KG1 (cell line): ENCODE data around the gene TNK1.

Experiments used
- DNase-seq: peaks from one replicate; lab custom pipeline; 2025; lab: John Stamatoyannopoulos, UW

Gene TNK1

DNA sequence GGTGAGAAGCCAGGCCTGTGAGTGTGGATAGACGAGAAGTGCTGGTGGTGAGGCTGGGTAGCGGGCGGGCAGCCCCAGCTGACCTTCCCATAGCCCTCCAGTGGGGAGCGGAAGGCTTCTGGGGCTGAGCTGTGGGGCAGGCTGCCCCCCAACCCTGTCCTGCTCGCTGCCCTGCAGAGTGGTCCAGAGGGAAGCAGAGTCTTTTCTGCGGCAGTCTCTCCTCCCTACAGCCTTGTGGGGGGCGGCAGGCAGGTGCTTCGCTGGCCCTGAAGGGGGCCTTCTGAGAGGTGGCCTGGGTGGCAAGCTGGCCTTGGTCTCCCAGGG is 30.5 kb downstream of the TNK1 start:
- DNase-seq: no peak

GRCh38 chr17:7413346-7413985 is 32.6 kb downstream of the TNK1 start:
- DNase-seq: no peak

DNA sequence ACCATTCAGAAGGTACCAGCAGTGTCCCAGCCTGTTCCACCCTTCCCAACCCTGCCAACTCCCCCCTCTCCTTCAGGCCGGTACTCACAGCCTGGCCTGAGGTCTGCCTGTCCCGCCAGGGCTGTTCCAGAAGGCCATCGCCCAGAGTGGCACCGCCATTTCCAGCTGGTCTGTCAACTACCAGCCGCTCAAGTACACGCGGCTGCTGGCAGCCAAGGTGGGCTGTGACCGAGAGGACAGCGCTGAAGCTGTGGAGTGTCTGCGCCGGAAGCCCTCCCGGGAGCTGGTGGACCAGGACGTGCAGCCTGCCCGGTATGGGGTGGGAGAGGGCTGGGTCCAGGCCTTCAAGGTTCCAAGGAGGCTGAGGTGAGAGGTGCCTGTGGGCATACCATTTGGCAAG is 33.9 kb downstream of the TNK1 start:
- DNase-seq: no peak

GRCh38 chr17:7415784-7416183 is 34.9 kb downstream of the TNK1 start:
- no peak for DNase-seq

- no peak for DNase-seq
These were observed 35.4 kb downstream of the TNK1 start for GRCh38 chr17:7416323-7416722.

GRCh38 chr17:7417056-7417655 is 36.3 kb downstream of the TNK1 start:
- DNase-seq: no peak

DNA sequence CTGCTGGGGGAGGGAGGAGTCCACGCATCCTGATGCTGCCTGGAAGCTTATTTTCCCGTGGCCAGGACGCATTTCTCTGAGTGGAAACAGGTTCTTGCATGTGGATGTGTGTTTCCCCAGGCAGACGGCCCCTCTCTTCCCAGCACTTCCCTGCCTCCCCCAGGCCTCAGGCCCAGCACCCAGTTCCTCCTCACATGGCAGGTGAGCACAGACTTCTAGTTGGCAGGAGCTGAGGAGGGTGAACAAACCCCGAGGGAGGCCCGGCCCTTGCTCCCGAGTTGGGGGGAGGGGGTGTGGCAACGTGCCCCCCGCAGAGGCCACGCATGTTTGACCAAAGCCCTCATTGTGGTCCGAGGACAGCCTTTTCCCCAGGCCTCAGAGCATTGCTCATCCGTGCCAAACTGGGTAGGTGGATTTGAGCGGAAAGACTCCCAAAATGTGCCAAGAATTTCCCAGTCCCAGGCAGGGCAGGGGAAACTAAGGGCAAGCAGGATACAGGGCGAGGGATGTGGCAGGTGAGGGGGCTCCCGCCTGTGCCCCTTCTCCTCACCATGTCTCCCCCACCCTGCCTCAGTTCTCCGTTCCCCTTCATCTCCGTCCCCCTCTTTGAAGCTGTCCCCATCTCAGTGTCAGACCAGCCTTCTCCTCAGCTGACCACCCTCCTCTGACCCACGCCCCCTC is 37.7 kb downstream of the TNK1 start:
- DNase-seq: no peak

DNA sequence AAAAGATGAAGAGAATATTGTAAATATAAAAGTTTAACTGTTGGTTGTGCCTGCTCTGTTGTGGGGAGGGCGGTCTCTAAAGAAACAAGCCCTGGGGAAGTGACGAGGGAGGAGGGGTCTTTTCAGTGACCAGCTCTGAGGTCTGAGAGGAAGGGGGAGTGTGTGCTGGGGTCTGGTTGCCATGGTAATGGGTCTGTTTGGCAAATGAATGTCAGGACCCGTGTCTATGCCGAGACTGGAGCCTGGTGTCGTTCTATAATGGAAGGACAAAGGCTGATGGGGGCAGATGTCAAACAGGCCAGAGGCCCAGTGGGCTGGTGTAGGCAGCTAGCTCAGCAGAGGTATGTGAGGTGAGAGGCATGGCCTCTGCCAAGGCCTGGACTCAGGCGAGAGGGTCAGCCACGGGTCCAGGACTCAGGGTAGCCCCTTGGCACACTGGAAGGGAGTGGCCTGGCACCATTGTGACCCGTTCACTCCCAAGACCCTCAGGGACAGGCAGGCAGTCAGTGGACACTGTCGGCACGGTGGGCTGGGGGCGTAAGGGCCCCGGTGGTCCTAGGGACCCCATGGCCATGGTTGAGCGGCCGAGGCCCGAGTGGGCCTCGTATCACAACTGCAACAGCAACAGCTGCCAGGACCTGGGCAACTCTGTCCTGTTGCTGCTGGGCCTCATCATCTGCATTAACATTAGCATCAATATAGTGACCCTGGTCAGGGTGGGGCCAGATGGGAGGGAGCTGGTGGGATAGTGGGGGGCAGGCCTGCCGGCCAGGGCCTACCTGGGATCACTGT is 39.1 kb downstream of the TNK1 start, which contains the start of gene SPEM1:
Gene SPEM1 (plus strand): TSS at position 506 of the 792 bp plus-strand sequence. CDS start 61 bp downstream, at position 567.
- DNase-seq: no peak

DNA sequence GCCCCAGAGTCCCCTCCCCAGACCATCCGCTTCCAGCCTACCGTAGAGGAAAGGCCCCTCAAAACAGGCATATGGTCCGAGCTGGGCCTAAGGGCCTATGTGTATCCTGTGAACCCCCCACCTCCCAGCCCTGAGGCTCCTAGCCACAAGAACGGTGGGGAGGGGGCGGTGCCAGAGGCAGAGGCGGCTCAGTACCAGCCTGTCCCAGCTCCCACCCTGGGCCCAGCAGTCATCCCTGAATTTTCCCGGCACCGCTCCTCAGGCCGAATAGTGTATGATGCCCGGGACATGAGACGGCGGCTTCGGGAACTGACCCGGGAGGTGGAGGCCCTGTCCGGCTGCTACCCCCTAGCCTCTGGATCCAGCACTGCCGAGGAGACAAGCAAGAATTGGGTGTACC is 40.3 kb downstream of the TNK1 start:
- DNase-seq: no peak

DNA sequence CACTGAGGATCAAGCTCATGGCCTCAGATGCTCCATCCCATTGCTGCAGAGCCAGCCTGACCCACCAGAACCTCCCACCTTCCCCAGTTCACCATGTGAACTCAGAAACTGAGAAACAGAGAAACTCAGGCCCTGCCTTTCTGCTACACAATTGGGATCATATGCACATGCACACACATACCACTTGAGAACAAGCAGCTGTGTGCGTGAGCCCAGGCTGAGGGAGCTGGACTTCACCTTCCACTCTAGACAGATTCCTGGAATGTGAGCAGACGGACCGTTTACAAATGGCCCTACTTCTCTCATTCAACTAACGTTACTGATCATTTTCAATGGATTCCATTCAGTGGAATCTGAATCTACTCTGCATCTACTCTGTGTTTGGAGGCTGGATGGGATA is 42.8 kb downstream of the TNK1 start:
- DNase-seq: no peak

- DNase-seq: no peak
These were observed 44.4 kb downstream of the TNK1 start, which contains the start of gene SPEM2 for GRCh38 chr17:7425316-7425715. SPEM2 (plus strand) TSS chr17:7425616; CDS start chr17:7425689, 73 bp downstream.

DNA sequence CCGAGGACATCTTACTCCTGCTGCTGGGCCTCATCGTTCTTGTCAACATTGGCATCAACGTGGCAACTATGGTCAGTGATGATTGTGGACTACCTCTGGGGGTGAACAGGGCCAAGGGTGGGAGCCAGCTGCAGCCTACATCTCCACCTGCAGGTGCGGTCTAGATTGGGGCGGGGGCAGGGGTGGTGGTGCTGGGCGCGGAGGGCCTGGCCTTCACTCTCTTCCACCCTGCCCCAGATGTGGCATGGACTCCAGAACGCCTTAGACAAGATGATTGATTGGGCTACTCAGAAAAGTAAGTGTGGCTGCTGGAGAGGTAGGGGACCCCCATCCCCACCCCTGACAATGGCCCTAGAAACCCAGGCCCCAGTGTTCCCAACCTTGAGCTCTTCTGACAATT is 44.9 kb downstream of the TNK1 start:
- DNase-seq: no peak

DNA sequence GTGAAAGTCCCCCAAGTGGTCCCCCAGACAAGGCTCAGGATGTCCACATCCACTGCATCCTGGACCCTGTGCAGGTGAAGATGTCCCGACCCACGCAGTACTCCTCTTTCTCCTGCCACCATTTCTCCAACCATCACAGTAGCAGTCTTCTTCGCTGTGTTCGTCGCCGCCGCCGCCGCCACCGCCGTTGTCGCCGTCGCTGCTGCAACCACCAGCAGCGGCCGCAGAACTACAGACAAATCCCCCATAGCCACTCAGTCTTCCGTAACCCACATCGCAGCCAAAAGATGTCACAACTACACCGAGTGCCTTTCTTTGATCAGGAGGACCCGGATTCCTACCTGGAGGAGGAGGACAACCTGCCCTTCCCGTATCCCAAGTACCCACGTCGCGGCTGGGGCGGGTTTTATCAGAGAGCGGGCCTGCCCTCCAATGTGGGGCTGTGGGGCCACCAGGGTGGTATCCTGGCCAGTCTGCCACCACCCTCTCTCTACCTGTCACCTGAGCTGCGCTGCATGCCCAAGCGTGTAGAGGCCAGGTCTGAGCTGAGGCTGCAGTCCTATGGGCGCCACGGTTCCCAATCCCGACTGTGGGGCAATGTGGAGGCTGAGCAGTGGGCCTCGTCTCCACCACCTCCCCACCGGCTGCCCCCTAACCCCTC is 45.4 kb downstream of the TNK1 start:
- DNase-seq: no peak

DNA sequence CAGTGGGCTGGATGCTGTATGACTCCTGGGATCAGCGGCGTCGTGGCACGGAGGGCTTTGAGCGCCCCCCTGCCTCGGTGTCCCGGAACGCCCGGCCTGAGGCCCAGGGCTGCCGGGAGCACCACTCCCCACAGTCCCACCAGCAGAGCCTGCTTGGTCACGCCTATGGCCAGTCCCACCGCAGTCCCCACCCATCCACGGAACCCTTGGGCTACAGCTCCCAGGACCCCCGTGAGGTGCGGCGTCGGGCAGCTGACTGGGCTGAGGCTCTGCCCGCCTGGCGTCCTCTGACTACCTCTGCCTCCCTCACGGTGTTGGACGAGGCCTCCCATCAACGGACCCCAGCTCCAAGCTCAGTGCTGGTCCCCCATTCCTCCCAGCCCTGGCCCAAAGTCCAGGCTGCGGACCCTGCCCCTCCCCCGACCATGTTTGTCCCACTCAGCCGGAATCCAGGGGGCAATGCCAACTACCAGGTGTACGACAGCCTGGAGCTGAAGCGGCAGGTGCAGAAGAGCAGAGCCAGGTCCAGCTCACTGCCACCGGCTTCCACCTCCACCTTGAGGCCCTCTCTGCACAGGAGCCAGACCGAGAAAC is 46.1 kb downstream of the TNK1 start:
- no peak for DNase-seq

DNA sequence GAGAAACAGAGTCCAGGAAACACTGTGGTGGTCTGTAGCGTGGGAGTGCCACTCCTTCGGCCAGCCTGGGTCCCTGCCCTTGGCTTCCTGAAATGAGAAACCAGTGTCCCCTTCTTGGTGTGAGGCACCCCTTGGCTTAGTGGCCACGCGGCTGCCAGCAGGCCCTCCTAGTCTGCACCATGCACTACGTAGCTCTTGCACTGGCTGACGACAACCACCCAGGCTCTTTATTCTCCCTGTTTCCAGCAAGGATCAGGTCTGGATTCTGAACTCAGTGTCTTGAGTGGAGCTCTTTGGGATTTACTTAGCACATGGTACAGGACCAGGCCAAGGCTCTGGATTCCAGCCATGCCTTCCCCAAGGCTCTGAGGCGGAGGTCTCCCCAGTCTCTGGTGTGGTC is 46.7 kb downstream of the TNK1 start:
- no peak for DNase-seq

GRCh38 chr17:7428557-7428956 is 47.7 kb downstream of the TNK1 start, which contains the start of gene SPEM3:
SPEM3 (plus strand) TSS chr17:7428857; CDS start chr17:7428903, 46 bp downstream.
- DNase-seq: no peak

GRCh38 chr17:7429722-7430121 is 48.8 kb downstream of the TNK1 start:
- DNase-seq: no peak

DNA sequence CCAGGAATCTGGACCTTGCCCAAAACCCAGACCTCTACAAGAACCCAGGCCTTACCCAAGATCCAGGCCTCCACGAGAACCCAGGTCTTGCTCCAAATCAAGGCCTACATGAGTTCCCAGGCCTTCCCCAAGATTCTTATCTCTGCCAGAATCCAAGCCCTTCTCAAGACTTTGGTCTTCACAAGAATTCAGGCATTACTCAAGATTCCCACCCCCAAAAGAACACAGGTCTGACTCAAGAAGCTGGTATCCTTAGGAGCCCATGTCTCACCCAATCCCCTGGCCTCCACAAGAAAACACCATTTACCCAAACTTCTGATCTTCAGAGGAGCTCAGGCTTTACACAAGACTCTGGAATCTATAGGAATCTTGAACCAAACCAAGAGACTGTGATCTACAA is 50.3 kb downstream of the TNK1 start:
- no peak for DNase-seq

- no peak for DNase-seq
These were observed 51.4 kb downstream of the TNK1 start for GRCh38 chr17:7432296-7432695.

- DNase-seq: no peak
These were observed 55.0 kb downstream of the TNK1 start for GRCh38 chr17:7435676-7436555.
